ENCODE measurements around the gene TMEM52.

- TF ChIP-seq CTCF (IDR thresholded peaks at IDR 0.05): no peak
- TF ChIP-seq POLR2A (IDR thresholded peaks at IDR 0.05): no peak
- TF ChIP-seq POLR2AphosphoS5 (IDR thresholded peaks at IDR 0.05): no peak
These were observed 45.7 kb upstream of the TMEM52 start for GRCh38 chr1:1964811-1965210.

All from prostate gland (tissue), 2 donors.